H1 (cell line): ENCODE measurements around the gene CSGALNACT2. TPM values are rescaled to one million over a fixed set of nuclear protein-coding genes. Genes with fewer than 3 reads are reported as not detected.

Source experiments
- BCL11A ChIP-seq, 2 experiments: IDR thresholded peaks; one replicate each; pipeline ENCODE4 v1.6.1; 2011; ENCODE audit warnings: low read depth in 2 of 2, low read length in 2 of 2, mild to moderate bottlenecking in 2 of 2
- CHD1 ChIP-seq: IDR thresholded peaks from 2 replicates; pipeline ENCODE4 v1.6.1; 2012; ENCODE audit warnings: low read depth, low read length, improper control_type of control experiment
- CHD7 ChIP-seq: fragments of 300-600 bp; sonication (generic); IDR thresholded peaks from 2 replicates; pipeline ENCODE4 v1.7.1; 2012; ENCODE audit warnings: low read length, moderate library complexity, mild to moderate bottlenecking, inconsistent platforms; ENCODE audit not compliant: insufficient replicate concordance
- E2F6 ChIP-seq: IDR thresholded peaks from 2 replicates; pipeline ENCODE4 v1.6.1; 2012; ENCODE audit warnings: inconsistent platforms
- GTF2F1 ChIP-seq: IDR thresholded peaks from 2 replicates; pipeline ENCODE4 v1.6.1; 2012; ENCODE audit warnings: low read depth, low read length, improper control_type of control experiment, borderline replicate concordance
- JUN ChIP-seq: IDR thresholded peaks from 2 replicates; pipeline ENCODE4 v1.6.1; 2011; ENCODE audit warnings: low read depth, mild to moderate bottlenecking, improper control_type of control experiment, low read length
- POLR2A ChIP-seq, 2 experiments: IDR thresholded peaks; 1 replicate in 1 of 2; 2 replicates in 1 of 2; pipeline ENCODE4 v1.6.1; 2011; ENCODE audit warnings: low read depth in 2 of 2, low read length in 2 of 2, mild to moderate bottlenecking in 2 of 2; ENCODE audit errors: control extremely low read depth in 1 of 2
- SIN3A ChIP-seq, 2 experiments: IDR thresholded peaks in 1 of 2; conservative IDR thresholded peaks in 1 of 2; 2 replicates each; pipeline ENCODE4 v1.6.1; 2011 to 2012; ENCODE audit warnings: low read length in 2 of 2, improper control_type of control experiment in 1 of 2, low read depth in 1 of 2, mild to moderate bottlenecking in 1 of 2
- SRF ChIP-seq: IDR thresholded peaks from 2 replicates; pipeline ENCODE4 v1.6.1; 2011; ENCODE audit warnings: mild to moderate bottlenecking, low read depth, low read length, moderate library complexity
- TAF1 ChIP-seq: IDR thresholded peaks from 2 replicates; pipeline ENCODE4 v1.6.1; 2011; ENCODE audit warnings: mild to moderate bottlenecking, low read depth, low read length
- YY1 ChIP-seq: IDR thresholded peaks from 2 replicates; pipeline ENCODE4 v1.6.1; 2011; ENCODE audit warnings: low read depth, mild to moderate bottlenecking, low read length
- polyA plus RNA-seq, 7 experiments: library from polyadenylated mRNA; depleted of rRNA in 3 of 7; stranded (reverse) in 5 of 7; unstranded in 2 of 7; fragments of >200 nt in 5 of 7; fragments of 200-250 nt in 2 of 7; gene quantifications; 1 replicate in 5 of 7; 2 replicates in 1 of 7; 4 replicates in 1 of 7; pipeline versions ENCODE4 v1.2.1 to v1.2.3, GENCODE V29; 2011 to 2013; ENCODE audit warnings: missing spikeins in 2 of 7, mixed read lengths in 2 of 7
- total RNA-seq: library from RNA; stranded (reverse); fragmentation: NEBNext Ultra II Directional; extraction: Animal tissue kit (Norgen Biotek cat#: 25700); gene quantifications from 2 replicates; pipeline ENCODE4 v1.2.1, GENCODE V29; 2021
- TF ChIP-seq, protein P1 (sequence below): IDR thresholded peaks from 2 replicates; pipeline ENCODE4 v1.6.1; 2012; ENCODE audit warnings: inconsistent platforms

The CSGALNACT2 gene
- total and polyA plus RNA-seq, 2 of the 8 experiments (the other 6 are each of a cell fraction or from before 2014, with no cell fraction given): 2.6 to 5.3 TPM

- no peak for TF ChIP-seq CHD7
- TF ChIP-seq, protein P1, sequence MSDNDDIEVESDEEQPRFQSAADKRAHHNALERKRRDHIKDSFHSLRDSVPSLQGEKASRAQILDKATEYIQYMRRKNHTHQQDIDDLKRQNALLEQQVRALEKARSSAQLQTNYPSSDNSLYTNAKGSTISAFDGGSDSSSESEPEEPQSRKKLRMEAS: no peak
- TF ChIP-seq BCL11A (IDR thresholded peaks at IDR 0.05; ENCODE audit: low read depth in 2 of 2, low read length in 2 of 2): no peak
- TF ChIP-seq SRF: no peak
- TF ChIP-seq SIN3A (conservative IDR thresholded peaks at IDR 0.05 in 1 of 2, IDR thresholded peaks at IDR 0.05 in 1 of 2; ENCODE audit: low read depth in 1 of 2, low read length in 2 of 2): no peak
- TF ChIP-seq TAF1: no peak
- TF ChIP-seq E2F6: no peak
- no peak for TF ChIP-seq YY1
- TF ChIP-seq GTF2F1: no peak
- TF ChIP-seq CHD1: no peak
- no peak for TF ChIP-seq JUN
- no peak for TF ChIP-seq POLR2A (IDR thresholded peaks at IDR 0.05; ENCODE audit: control extremely low read depth in 1 of 2, low read depth in 2 of 2, low read length in 2 of 2)
Observed at GRCh38 chr10:43224321-43224720, 86.1 kb downstream of the CSGALNACT2 start (continued).
